GM18873 (cell line): ENCODE results near the gene NUDT22.

Source experiments
- ATAC-seq: cut with Tn5 transposase; IDR thresholded peaks from one replicate; pipeline ENCODE4 v1.9.1; 2021; ENCODE audit warnings: mild to moderate bottlenecking, moderate library complexity, moderate number of reproducible peaks; ENCODE audit not compliant: unreplicated experiment, low FRiP score

The NUDT22 gene

DNA sequence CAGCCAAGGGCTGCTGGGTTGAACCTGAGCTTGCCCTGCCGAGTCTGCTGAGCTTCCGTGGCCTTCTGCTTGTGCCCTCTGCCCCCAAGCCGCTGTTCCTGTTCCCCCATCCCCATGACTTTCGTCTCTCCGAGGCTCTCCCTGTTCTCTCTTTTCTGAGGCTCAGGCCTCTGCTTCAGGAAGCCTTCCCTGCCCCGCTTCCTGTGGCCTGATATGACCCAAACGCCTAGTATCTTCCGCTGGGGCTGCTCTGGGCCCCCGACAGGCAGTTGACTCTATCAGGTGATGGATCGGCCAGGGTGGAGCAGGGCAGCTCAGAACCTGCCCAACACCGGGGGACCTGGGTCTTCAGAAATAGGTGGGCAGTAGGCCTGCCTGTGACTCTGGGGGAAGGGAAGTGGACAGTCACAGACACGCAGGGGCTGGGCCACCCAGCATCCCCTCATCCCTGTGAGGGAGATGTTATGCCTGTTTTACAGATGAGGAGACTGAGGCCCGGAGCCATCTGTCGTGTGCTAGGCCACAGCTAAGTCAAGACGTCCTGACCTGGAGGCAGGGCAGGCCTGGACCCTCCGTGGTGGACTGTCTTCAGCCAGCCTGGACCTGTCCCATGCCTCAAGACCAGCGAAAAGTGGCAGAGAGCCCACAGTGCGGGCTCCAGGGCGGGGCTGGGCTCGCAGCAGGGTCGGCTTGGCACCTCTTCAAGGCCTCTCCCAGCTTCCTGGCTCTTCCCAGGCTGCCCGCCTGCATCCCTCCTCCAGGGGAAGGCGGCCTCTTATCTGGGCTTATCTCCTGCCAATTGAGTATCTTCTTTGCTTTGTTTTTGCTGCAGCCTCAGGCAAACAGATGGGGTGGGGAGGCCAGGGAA is 42.2 kb downstream of the NUDT22 start:
- ATAC-seq = no peak

DNA sequence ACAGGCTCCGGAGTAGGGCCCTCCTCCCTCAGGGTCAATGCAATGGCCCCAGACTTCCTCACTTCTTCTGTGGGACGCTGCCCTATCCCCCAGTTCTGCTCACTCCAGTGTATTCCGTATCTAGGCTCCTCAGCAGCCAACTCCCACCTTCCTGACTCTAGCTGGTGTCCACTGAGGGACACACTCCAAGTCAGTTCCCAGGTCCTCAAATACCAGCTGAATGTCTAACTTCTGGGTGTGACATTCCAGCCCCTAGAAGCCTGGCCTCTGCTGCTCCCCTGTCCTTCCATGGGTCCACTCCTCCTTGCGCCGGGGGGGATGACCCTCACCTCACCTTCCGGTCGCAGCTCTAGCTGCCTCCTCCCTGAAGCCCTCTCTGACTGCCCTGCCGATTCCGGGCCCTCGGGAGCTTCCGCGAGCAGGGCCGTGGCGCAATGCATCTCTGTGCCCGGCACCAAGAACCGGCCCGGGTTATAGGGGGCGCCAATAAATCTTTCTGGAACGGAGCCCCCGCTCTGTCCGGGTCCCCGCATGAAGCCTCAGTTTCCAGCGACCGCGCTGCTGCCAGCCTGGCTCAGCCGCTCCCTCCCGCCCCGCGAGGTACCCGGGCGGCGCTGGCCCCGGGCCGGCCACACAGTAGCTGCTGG is 42.9 kb downstream of the NUDT22 start:
- peak; percentile 3 for ATAC-seq

DNA sequence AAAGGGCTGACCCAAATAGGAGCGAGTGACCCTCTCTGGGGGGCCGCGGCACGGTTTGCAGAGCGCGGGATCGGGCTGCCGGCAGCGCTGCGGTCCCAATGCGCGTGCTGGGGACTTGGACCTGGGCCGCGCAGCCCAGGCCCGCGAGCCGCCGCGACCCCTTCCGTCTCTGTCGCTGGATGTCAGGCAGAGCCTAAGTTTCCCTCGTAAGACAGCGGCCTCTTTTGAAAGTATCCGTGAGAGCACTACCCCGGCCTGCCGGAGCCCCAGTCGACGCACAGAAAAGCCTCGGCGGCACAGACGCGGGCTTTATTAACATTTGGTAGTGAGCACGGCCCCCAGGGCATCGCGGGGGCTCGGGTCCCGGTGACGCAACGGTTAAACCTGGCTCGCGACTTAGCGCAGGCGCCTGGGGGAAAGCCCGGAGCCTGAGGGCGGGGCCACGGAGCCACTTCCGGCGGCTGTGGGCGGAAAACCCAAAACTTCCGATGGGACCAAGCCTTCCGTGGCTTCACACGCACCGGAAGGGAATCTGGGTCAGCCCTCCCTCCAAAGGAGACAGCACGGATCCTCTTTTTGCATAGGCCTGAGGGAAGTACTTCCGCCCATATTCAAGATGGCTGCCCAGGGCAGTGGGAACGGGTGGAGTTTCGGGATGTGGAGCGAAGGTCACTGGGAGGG is 43.6 kb downstream of the NUDT22 start:
- peak; percentile 71 for ATAC-seq

DNA sequence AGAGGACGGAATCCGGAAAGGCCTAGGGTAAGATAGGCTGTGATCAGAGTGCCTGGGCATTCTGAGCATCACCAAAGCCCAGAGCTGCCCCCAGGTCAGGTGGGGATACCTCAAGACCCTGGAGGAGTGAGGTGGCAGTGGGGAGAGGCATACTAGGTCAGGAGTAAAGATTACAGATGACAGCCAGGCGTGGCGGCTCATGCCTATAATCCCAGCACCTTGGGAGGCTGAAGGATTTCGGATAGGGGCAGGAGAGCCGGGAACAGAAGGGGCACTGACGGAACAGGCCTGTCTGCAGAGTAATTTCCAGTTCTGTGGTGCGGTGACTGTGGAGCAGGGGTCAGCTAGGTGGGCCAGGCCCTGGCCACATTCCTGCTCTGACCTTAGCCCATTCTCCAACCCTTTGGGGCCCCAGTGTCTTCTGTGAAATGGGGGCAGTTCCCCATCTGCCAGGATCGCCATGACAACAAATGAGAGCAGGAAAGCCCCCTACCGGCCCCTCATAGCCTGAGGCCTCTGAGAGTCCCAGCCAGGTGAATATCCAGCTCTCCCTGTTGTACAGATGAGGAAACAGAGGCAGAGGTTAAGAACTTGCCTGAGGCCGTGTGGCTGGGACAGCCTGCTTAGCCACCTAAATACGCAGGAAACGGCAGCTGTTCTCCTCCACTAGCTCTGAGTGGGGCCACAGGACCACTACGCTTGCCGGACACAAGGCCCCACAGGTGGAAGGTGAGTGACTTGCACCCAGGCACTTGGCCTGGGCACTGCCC is 49.1 kb downstream of the NUDT22 start:
- no peak for ATAC-seq

DNA sequence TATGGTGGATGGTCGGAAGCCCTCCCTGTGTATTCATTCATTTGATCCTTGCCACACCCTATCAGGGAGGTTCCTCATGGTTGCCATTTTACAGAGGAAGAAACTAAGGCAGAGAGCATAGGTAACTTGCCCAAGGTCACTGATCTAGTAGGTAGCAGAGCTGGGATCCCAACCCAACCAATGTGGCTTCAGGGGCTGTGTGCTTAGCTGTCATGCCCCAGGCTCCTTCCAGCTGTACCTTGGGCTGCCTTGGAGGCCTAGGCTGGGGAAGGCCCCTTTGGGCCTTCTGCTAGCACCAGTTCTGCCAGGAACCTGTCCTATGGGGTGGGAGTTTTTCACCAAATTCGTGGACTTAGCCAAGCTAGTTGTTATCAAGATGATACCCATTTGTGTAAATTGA is 49.8 kb downstream of the NUDT22 start:
- ATAC-seq = no peak

DNA sequence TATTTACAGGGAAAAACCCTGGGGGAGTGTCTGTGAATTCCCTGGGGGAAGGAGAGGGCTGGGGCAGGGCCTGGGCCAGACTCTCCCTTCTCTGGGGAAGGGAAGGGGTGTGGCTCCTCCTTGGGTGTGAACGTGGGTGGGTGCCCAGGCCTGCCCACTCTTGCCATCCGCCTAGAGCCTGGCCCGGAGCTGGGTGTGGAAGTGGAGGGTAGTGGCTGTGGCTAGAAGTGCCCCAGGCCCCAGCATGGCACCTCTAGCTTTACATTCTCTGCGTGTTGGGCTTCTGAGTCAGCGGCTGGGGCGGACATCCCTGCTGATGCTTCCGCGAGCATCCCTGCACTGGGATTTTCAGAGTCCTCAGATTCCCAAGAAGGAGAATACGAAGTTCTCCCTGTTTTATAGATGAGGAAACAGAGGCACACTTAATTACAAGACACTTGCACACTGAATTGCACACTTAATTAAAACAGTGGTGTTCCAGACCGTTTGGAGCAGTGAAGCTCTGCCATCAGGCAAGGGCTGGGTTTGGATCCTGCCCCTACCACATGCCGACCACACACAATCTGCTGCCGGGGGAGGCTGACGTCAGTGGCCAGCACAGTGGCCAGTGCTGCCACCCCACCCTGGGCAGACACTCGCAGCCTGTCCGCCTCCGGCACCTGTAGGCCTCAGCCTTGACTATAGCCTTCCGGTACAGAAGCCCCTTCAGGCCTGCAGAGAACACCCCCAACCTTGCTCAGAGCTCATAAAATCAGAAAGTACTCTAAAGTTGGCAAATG is 50.8 kb downstream of the NUDT22 start:
- ATAC-seq = no peak

DNA sequence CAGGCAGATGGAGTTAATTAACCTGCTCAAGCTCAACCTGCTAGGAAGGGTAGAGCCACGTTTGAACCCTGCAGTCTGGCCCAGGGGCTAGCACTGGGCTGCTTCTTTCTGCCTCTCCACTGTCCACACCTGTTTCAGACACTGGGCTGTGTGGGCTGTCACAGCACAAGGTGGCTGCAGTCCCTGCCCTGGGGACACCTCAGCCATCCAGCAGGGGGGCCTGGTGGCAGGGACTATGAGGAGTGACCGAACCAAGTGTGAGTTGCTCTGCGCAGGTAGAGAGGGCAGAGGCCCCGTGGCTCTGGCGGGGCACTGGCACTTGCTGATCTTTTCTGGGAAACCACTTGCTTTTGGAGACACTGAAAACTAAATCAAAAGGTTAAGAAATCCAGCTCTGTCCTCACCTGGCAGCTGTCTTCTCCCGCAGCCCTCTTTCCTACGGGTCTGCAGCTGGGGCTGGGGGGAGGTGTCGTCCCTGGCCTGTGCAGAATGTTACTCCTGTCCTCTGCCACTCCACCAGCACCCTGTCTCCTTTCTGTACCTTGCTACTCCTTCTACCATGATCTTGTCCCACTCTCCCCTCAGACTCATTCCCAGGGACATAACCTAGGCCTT is 52.6 kb downstream of the NUDT22 start:
- no peak for ATAC-seq
